ENCODE data around the gene FGF14. TPM values are rescaled to one million over a fixed set of nuclear protein-coding genes. Genes with fewer than 3 reads are reported as not detected.

The FGF14 gene
- total RNA-seq, 1 donor from 2014 or later: not detected

DNA sequence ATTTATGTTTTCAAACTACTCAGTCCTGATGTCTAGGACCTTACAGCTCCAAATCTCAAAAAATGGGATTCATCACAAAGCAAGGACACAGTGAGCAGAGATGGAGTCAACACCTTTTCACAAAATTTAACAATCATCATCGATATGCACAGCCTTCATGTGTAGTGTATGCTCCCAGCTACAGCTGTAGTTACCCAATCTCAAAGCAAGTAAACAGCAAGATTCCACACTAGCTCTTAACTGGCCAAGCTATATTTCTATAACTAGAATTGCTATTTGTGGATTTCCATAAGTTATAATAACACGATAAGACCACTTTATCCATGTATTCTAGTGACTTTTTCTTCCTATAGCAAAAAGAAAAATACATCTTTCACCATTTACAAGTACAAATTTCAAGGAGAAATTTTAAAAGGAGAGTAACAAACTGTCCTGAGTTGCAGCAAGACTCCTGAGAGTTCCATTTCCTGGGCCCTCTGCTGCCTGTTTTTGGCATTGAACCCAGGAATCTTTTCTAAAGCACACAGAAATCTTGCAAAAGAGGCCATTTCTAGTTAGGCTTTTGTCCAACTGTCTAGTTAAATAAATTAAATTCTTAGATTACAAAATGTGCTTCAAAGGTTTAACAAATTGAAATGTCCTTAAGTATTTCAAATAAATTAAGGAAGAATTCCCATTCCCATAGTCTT, 460.6 kb downstream of the FGF14 start:
- H3K4me3 ChIP-seq (ENCODE audit: low read depth, low read length): no peak overlapping the region
- H3K36me3 ChIP-seq (ENCODE audit: control insufficient read depth, insufficient read depth, low read length): no peaks in the 10 kb centered on the region
- no peaks in the 10 kb centered on the region for H3K27me3 ChIP-seq (ENCODE audit: control insufficient read depth, insufficient read depth, low read length)
- TF ChIP-seq CTCF (IDR thresholded peaks at IDR 0.05; ENCODE audit: insufficient read depth, low read length, poor library complexity, severe bottlenecking): peak; percentile 47
- no peak for DNase-seq (ENCODE audit: low read depth)

- H3K4me3 ChIP-seq (ENCODE audit: low read depth, low read length): no peak overlapping the region
- no peak for DNase-seq (ENCODE audit: low read depth)
- no peaks in the 10 kb centered on the region for H3K27me3 ChIP-seq (ENCODE audit: control insufficient read depth, insufficient read depth, low read length)
- no peak for TF ChIP-seq CTCF (IDR thresholded peaks at IDR 0.05; ENCODE audit: insufficient read depth, low read length, poor library complexity, severe bottlenecking)
- no peaks in the 10 kb centered on the region for H3K36me3 ChIP-seq (ENCODE audit: control insufficient read depth, insufficient read depth, low read length)
Observed at GRCh38 chr13:101939370-101939769, 462.5 kb downstream of the FGF14 start.

DNA sequence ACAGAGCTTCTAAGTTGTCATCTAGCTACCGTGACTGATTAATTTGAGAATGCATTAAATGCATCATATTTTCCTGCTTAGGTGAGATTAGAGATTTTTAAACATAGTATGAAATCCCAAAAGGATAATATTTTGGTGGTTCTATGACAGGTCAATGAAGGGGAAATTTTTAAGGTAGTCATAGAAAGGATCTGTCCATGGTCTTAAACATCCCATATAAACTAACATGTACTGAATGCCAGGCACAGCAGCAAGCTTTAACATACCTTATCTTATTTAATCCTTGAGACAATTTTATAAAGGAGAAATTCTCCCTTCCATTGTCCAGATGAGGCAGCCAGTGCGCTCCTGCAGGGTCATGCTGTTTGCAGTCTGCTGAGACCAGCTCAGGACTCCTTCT, 466.0 kb downstream of the FGF14 start:
- H3K27me3 ChIP-seq (ENCODE audit: control insufficient read depth, insufficient read depth, low read length): no peaks in the 10 kb centered on the region
- H3K4me3 ChIP-seq (ENCODE audit: low read depth, low read length): no peak overlapping the region
- no peak for DNase-seq (ENCODE audit: low read depth)
- no peaks in the 10 kb centered on the region for H3K36me3 ChIP-seq (ENCODE audit: control insufficient read depth, insufficient read depth, low read length)
- no peak for TF ChIP-seq CTCF (IDR thresholded peaks at IDR 0.05; ENCODE audit: insufficient read depth, low read length, poor library complexity, severe bottlenecking)

DNA sequence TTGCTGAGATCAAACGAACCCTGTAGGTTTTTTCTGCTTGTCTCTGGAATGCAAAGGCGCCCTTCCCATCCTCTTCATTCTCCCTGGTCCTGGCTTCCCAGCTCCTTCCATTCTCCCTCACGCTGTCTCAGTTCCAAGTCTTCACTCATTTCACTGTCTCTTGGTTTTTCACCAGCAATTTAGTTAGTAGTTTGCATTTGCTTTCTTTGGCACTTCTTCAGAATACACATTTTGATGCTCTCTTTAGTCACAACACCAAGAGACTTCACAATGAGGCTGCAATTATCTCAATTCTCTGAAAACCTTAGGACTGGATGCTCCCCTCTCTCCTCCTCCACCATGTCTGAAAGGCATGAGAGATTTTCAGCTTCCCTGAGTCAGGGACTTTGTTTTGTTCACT, 470.7 kb downstream of the FGF14 start:
- Histone ChIP-seq H3K27me3 (ENCODE audit: control insufficient read depth, insufficient read depth, low read length) (no peaks in the 10 kb centered on the region), H3K4me3 (ENCODE audit: low read depth, low read length) (no peak overlapping the region), H3K36me3 (ENCODE audit: control insufficient read depth, insufficient read depth, low read length) (no peaks in the 10 kb centered on the region)
- TF ChIP-seq CTCF (IDR thresholded peaks at IDR 0.05; ENCODE audit: insufficient read depth, low read length, poor library complexity, severe bottlenecking): no peak
- no peak for DNase-seq (ENCODE audit: low read depth)

GRCh38 chr13:101930331-101930730, 471.5 kb downstream of the FGF14 start:
- H3K4me3 ChIP-seq (ENCODE audit: low read depth, low read length): no peak overlapping the region
- no peaks in the 10 kb centered on the region for H3K36me3 ChIP-seq (ENCODE audit: control insufficient read depth, insufficient read depth, low read length)
- DNase-seq (ENCODE audit: low read depth): no peak
- no peaks in the 10 kb centered on the region for H3K27me3 ChIP-seq (ENCODE audit: control insufficient read depth, insufficient read depth, low read length)
- TF ChIP-seq CTCF (IDR thresholded peaks at IDR 0.05; ENCODE audit: insufficient read depth, low read length, poor library complexity, severe bottlenecking): no peak

- DNase-seq (ENCODE audit: low read depth): no peak
- Histone ChIP-seq H3K36me3 (ENCODE audit: control insufficient read depth, insufficient read depth, low read length) (no peaks in the 10 kb centered on the region), H3K4me3 (ENCODE audit: low read depth, low read length) (no peak overlapping the region), H3K27me3 (ENCODE audit: control insufficient read depth, insufficient read depth, low read length) (no peaks in the 10 kb centered on the region)
- TF ChIP-seq CTCF (IDR thresholded peaks at IDR 0.05; ENCODE audit: insufficient read depth, low read length, poor library complexity, severe bottlenecking): no peak
Observed at GRCh38 chr13:101925731-101926130, 476.1 kb downstream of the FGF14 start.
